Caco-2 (cell line): ENCODE measurements around the gene DFFB. TPM values are rescaled to one million over a fixed set of nuclear protein-coding genes. Genes with fewer than 3 reads are reported as not detected.
A peak's percentile ranks its signal among the peaks of the same experiment; 100 is the strongest.

Experiments used
- BruUV-seq: library from RNA; stranded (reverse); fragments of 400-500 nt; replicated peaks from 2 replicates; lab custom pipeline; 2021; lab: Mats Ljungman, UMichigan
- CTCF ChIA-PET: fragments of 300-600 bp; sonication (Branson Sonifier 250); formaldehyde crosslinking; loops from one replicate; lab custom pipeline; 2022; ENCODE audit warnings: antibody characterized with exemption; lab: Charles Lee
- POLR2A ChIA-PET: fragments of 300-600 bp; sonication (Branson Sonifier 250); formaldehyde crosslinking; loops from one replicate; lab custom pipeline; 2022; ENCODE audit warnings: antibody characterized with exemption; lab: Charles Lee
- DNase-seq, 2 experiments: peaks; one replicate each; pipeline versions ENCODE4 v3.0.0 to v3.0.0-alpha.2; 2020 to 2022
- H3K27me3 ChIP-seq: replicated peaks from 2 replicates; pipeline ENCODE4 v1.6.0; 2011; ENCODE audit warnings: low read length; ENCODE audit not compliant: control insufficient read depth, insufficient read depth
- H3K36me3 ChIP-seq: 2 replicates; pipeline ENCODE4 v1.5.1; 2011; ENCODE audit warnings: low read length; ENCODE audit not compliant: control insufficient read depth, insufficient read depth
- H3K4me1 ChIP-seq: fragments of 250-450 bp; sonication (Bioruptor Pico); 2 replicates; pipeline ENCODE4 v1.5.1; 2020; ENCODE audit warnings: mild to moderate bottlenecking
- H3K4me3 ChIP-seq: 2 replicates; pipeline ENCODE4 v1.5.1; 2011; ENCODE audit warnings: low read depth, mild to moderate bottlenecking, control low read depth, low read length
- H3K9me3 ChIP-seq: fragments of 250-450 bp; sonication (Bioruptor Pico); 2 replicates; pipeline ENCODE4 v1.5.1; 2020; ENCODE audit warnings: mild to moderate bottlenecking, moderate library complexity
- H3K27ac Mint-ChIP-seq: one replicate; pipeline ENCODE4 v1.8.0; 2022; ENCODE audit warnings: mixed read lengths; ENCODE audit not compliant: unreplicated experiment
- H3K27me3 Mint-ChIP-seq: one replicate; pipeline ENCODE4 v1.8.0; 2022; ENCODE audit warnings: mixed read lengths; ENCODE audit not compliant: insufficient read depth, unreplicated experiment
- H3K36me3 Mint-ChIP-seq: one replicate; pipeline ENCODE4 v1.8.0; 2022; ENCODE audit warnings: mild to moderate bottlenecking, mixed read lengths; ENCODE audit not compliant: insufficient read depth, unreplicated experiment
- H3K4me1 Mint-ChIP-seq: one replicate; pipeline ENCODE4 v1.8.0; 2022; ENCODE audit warnings: low read depth, mixed read lengths; ENCODE audit not compliant: unreplicated experiment
- H3K4me3 Mint-ChIP-seq: one replicate; pipeline ENCODE4 v1.8.0; 2022; ENCODE audit warnings: mild to moderate bottlenecking, moderate library complexity, mixed read lengths; ENCODE audit not compliant: unreplicated experiment
- H3K9me3 Mint-ChIP-seq: one replicate; pipeline ENCODE4 v1.8.0; 2022; ENCODE audit warnings: mixed read lengths; ENCODE audit not compliant: unreplicated experiment
- CTCF ChIP-seq, 2 experiments: fragments of 200-600 bp in 1 of 2; IDR thresholded peaks; 1 replicate in 1 of 2; 2 replicates in 1 of 2; pipeline versions ENCODE4 v1.5.1 to v1.8.0; 2011 to 2022; ENCODE audit warnings: antibody characterized with exemption in 1 of 2, control low read depth in 1 of 2, inconsistent platforms in 1 of 2, low read depth in 1 of 2, low read length in 1 of 2, mild to moderate bottlenecking in 1 of 2, moderate library complexity in 1 of 2; ENCODE audit not compliant: insufficient read depth in 1 of 2, severe bottlenecking in 1 of 2, unreplicated experiment in 1 of 2
- intact Hi-C: fragments of 100-400 bp; cut with micrococcal nuclease; formaldehyde crosslinking; loops from one replicate; pipeline ENCODE4 v1.10.0; 2022; ENCODE audit not compliant: unreplicated experiment
- total RNA-seq: library from RNA; stranded (reverse); gene quantifications from 2 replicates; pipeline ENCODE4 v1.2.3, GENCODE V29; 2022

Gene DFFB
- total RNA-seq, 1 experiment from 2014 or later: 7.7 TPM

- no TSS peak for BruUV-seq
- H3K36me3 Mint-ChIP-seq: peaks cover 12% of the 10 kb centered on the region
- intact Hi-C loops: no loop called here
- Histone ChIP-seq H3K36me3 (no peaks in the 10 kb centered on the region), H3K9me3 (no peaks in the 10 kb centered on the region), H3K4me1 (no peaks in the 10 kb centered on the region), H3K4me3 (no peak overlapping the region), H3K27me3 (no peaks in the 10 kb centered on the region)
- DNase-seq: no peak
- H3K27me3 Mint-ChIP-seq: no peaks in the 10 kb centered on the region
- H3K9me3 Mint-ChIP-seq: no peaks in the 10 kb centered on the region
- CTCF ChIA-PET: no interaction called here
- H3K27ac Mint-ChIP-seq: no peak overlapping the region
- H3K4me3 Mint-ChIP-seq: no peak overlapping the region
- POLR2A ChIA-PET: no interaction called here
- no peaks in the 10 kb centered on the region for H3K4me1 Mint-ChIP-seq
- TF ChIP-seq CTCF (IDR thresholded peaks at IDR 0.05; ENCODE audit: insufficient read depth in 1 of 2, low read depth in 1 of 2, low read length in 1 of 2, severe bottlenecking in 1 of 2, unreplicated experiment in 1 of 2): no peak
Measured at GRCh38 chr1:3824650-3825049, 32.6 kb upstream of the DFFB start.

GRCh38 chr1:3825356-3825755 is 31.9 kb upstream of the DFFB start:
- ChIA-PET POLR2A (no interaction called here), CTCF (no interaction called here)
- no peak overlapping the region for H3K4me3 ChIP-seq
- Mint-ChIP-seq H3K4me3 (no peak overlapping the region), H3K4me1 (no peaks in the 10 kb centered on the region), H3K27ac (no peak overlapping the region), H3K9me3 (no peaks in the 10 kb centered on the region), H3K36me3 (peaks cover 11% of the 10 kb centered on the region), H3K27me3 (no peaks in the 10 kb centered on the region)
- no peaks in the 10 kb centered on the region for H3K27me3 ChIP-seq
- intact Hi-C loops: no loop called here
- no peaks in the 10 kb centered on the region for H3K36me3 ChIP-seq
- DNase-seq: no peak
- TF ChIP-seq CTCF (IDR thresholded peaks at IDR 0.05; ENCODE audit: insufficient read depth in 1 of 2, low read depth in 1 of 2, low read length in 1 of 2, severe bottlenecking in 1 of 2, unreplicated experiment in 1 of 2): no peak
- no peaks in the 10 kb centered on the region for H3K9me3 ChIP-seq
- H3K4me1 ChIP-seq: no peaks in the 10 kb centered on the region
- no TSS peak for BruUV-seq

GRCh38 chr1:3827813-3828307 is 29.4 kb upstream of the DFFB start:
- Histone ChIP-seq H3K27me3 (no peaks in the 10 kb centered on the region), H3K9me3 (no peaks in the 10 kb centered on the region), H3K36me3 (no peaks in the 10 kb centered on the region), H3K4me3 (no peak overlapping the region), H3K4me1 (no peaks in the 10 kb centered on the region)
- ChIA-PET POLR2A (no interaction called here), CTCF (interaction anchor here (0.8 kb wide), 1 partner anchor 30 kb away, joined by 3 read pairs; no protein-coding TSS in a partner anchor)
- Mint-ChIP-seq H3K4me3 (no peak overlapping the region), H3K27me3 (no peaks in the 10 kb centered on the region), H3K27ac (no peak overlapping the region), H3K4me1 (no peaks in the 10 kb centered on the region), H3K36me3 (peaks cover 11% of the 10 kb centered on the region), H3K9me3 (no peaks in the 10 kb centered on the region)
- intact Hi-C loops: no loop called here
- TF ChIP-seq CTCF (IDR thresholded peaks at IDR 0.05; ENCODE audit: insufficient read depth in 1 of 2, low read depth in 1 of 2, low read length in 1 of 2, severe bottlenecking in 1 of 2, unreplicated experiment in 1 of 2): peak in 1 of 2 experiments; percentile 9
- DNase-seq: peak in 1 of 2 experiments; percentile 10
- BruUV-seq: no TSS peak
